Activated naive CD4-positive, alpha-beta T cell treated with Interleukin-2 at 50 U/mL for 16 hours (primary cell): Measurements from ENCODE around the gene MRGPRX1.
"Not testable (repeated sequence)": the region's sequence is repeated elsewhere in the genome, so short reads cannot be mapped to it uniquely, and the experiment has no call there.

Experiments
- DNase-seq: peaks from one replicate; pipeline ENCODE4 v3.0.0-alpha.2; 2020

MRGPRX1 gene

DNA sequence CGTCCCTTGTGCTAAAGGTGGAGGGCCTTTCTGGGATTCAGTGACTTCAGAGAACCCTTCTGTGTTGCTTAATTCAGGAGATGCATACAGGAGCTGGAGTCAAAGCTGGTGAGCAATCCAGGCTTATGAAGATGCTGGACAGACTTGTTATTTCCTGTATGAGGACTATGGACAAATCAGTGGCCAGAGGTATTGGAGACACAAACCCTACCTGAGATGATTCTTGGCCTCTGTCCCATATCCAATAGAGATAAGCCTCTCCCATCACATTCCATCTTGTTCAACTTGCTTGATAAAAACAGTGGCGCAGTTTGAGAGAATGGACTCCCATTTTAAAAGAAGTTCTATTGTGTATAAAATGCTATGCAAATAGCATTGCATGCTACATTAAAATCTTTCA is at the start of gene MRGPRX1:
Gene MRGPRX1 (minus strand): TSS at position 101 of the 400 bp plus-strand sequence. CDS start 4,630 bp downstream, outside the sequence.
- DNase-seq, result no peak

DNA sequence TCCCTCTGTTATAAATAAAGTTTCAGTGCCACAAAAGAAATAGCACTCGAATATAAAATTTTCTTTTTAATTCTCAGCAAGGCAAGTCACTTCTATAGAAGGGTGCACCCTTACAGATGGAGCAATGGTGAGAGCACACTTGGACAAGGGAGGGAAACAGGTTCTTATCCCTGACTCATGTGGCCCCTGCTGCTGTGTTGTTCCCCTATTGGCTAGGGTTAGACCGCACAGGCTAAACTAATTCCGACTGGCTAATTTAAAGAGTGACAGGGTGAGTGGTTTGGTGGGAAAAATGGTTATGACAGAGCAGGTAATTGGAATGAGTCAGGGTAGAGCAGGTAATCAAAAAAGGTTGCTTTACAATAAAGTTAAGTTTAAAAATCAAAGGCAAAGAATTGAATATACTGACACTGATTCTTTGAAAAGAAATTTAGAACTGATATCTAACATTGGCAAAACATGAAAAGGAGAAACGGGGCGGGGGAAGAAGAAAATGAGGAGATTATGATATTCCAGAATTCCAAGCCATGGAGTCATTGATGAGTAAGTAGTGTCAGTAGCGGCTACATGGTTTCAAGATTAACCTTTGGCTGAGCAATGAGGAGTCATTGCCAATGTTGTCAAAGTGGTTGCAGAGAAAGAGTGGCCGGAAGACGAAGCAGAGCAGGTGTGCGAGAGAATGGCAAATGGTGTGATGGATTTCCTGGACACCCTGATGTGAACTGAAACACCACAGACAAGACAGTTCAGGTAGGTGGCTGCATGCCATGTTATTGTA is 48.4 kb upstream of the MRGPRX1 start:
- DNase-seq, result no peak

DNA sequence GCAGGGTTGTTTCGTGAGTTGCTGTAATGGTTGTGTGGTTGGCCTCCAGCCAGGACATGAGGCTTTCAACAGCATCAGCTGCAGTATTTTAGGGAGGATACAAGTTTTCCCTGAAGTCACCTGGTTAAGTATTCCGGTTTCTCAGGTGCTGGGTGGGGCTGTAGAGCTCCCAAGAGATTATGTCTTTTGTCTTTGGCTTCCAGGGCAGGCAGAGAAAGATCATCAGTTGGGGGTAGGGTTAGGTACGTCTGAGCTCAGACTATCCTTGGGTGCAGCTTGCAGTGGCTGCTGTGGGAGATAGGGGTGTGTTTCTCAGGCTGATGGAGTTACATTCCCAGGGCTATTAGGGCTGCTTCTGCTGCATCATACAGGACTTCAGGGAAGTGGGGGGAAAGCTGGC is 47.5 kb upstream of the MRGPRX1 start:
- DNase-seq, result no peak

DNA sequence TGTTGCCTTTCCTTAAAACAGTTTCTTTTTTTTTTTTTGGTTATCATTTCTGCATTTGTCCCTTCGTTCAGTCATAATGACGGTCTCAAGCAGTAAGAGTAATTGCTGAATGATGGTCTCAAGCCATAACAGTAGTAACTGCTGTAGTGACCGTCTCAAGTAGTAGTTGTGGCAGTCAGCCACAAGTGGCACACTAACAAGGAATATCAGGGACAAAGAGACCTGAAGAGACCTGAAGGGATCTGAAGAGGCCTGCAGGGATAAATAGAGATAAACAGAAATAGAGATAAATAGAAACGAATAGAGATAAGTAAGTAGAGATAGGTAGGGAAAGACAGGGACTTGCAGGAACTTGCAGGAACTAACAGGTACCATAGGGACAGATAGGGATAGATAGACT is 42.7 kb upstream of the MRGPRX1 start:
- no peak for DNase-seq

DNA sequence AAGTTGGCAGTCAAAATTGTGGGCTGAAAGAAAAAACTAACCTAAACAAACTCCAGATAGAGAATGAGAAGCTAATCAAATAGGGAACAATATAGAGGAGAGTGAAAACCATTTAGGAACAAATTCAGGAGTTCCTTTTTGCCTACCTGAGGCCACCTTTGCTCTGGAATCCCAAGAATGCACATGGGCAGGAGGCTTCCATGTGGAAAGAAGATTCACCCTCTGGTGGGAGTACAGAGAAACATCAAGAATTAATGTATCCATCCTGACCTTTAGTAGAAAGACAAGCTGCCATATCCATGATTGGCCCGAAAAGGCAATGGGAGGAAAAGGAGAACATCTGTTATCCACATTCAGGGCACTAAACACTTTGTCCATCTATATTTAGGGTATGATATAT is 35.0 kb upstream of the MRGPRX1 start:
- DNase-seq, result no peak

DNA sequence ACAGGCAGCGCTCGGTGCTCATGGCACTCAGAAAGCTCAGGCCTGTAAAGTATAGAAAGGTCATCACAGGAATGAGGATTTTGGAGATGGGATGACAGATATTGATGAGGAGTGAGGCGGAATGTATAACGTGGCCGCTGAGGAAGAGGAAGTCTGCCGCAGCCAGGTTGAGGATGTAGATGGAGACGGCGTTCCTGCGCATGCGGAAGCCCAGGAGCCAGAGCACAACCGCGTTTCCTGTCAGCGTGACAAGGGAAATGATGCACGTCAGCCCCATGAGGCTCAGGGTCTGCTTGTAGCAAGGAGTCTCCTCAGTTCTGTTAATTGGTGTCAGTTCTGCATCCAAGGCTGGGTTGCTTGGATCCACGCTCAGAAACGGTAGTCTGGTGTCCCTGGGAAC is 33.1 kb upstream of the MRGPRX1 start:
- DNase-seq, result no peak

DNA sequence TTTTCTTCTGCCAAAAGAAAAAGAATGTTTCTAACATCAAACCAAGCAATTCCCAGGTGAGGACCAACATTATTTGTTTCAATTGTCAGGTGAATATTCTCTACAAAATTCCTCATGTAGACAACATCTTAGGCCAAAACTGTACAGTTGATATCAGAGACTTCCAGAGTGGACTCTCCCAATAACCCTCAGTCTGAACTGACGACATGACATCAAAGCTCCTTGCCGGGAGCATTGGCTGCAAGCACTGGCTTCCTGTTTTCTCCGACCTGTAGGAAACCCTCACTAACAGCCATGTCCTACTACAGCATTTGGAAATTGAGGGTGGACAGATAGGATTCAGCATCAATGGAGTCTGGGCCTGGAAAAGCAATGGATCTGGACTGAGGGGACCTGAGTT is 30.5 kb upstream of the MRGPRX1 start:
- DNase-seq, result no peak

DNA sequence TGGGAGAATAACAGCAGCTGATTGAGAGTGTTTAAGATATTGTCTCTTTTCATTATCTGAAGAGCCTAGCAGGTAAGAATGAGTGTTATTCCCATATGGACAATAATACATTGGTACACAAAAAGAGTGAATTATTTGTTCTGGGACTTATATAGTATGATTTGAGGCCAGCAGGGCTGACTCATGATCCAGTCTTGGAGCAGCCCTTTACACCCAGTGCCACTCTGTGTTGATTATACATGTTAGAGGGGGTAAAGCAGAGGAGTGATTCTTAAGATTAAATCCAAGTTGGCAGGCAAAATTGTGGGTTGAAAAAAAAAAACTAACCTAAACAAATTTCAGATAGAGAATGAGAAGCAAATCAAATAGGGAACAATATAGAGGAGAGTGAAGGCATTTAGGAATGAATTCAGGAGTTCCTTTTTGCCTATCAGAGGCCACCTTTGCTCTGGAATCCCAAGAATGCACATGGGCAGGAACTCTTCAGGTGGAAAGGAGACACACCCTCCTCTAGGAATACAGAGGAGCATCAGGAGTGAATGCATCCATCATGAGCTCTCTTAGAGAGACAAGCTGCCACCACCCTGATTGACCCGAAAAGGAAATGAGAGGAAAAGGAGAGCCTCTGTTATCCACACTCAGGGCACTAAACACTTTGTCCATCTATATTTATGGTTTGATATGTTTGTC is 19.2 kb upstream of the MRGPRX1 start:
- no peak for DNase-seq

DNA sequence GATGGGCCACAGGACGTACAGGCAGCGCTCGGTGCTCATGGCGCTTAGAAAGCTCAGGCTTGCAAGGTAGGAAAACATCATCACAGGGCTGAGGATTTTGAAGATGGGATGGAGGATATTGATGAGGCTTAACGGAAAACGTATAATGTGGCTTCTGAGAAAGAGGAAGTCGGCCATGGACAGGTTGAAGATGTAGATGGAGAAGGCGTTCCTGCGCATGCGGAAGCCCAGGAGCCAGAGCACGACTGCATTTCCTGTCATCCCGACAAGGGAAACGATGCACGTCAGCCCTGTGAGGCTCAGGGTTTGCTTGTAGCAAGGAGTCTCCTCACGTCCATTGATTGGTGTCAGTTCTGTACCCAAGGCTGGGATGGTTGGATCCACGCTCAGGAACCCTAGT is 17.4 kb upstream of the MRGPRX1 start:
- DNase-seq, result no peak

DNA sequence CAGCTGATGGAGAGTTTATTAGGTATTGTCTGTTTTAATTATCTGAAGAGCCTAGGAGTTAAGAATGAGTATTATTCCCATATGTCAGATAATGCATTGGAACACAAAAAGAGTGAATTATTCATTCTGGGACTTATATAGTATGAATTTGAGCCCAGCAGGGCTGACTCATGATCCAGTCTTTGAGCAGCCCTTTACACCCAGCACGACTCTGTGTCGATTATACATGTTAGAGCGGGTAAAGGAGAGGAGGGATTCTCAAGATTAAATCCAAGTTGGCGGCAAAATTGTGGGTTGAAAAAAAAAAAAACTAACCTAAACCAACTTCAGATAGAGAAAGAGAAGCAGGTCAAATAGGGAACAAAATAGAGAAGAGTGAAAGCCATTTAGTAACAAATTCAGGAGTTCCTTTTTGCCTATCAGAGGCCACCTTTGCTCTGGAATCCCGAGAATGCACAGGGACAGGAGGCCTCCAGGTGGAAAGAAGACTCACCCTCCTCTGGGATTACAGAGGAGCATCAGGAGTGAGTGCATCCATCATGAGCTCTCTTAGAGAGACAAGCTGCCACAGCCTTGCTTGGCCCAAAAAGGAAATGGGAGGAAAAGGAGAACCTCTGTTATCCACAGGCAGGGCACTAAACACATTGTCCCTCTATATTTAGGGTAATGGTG is 3.1 kb downstream of the MRGPRX1 start:
- DNase-seq, result no peak

DNA sequence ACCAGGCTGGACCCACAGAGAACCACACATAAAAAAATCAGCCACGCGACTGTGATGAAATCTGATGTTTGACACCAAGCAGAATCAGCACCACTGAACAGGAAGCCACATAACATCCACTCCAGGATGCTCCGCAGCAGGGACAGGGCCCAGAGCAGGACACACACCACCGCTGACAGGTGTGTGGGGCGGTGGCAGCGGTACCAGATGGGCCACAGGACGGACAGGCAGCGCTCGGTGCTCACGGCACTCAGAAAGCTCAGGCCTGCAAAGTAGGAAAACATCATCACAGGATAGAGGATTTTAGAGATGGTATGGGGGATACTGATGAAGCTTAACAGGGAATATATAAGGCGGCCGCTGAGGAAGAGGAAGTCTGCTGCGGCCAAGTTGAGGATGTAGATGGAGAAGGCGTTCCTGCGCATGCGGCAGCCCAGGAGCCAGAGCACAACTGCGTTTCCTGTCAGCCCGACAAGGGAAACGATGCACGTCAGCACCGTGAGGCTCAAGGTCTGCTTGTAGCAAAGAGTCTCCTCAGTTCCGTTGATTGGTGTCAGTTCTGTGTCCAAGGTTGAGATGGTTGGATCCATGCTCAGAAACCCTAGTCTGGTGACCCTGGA is 4.9 kb downstream of the MRGPRX1 start:
- no peak for DNase-seq

DNA sequence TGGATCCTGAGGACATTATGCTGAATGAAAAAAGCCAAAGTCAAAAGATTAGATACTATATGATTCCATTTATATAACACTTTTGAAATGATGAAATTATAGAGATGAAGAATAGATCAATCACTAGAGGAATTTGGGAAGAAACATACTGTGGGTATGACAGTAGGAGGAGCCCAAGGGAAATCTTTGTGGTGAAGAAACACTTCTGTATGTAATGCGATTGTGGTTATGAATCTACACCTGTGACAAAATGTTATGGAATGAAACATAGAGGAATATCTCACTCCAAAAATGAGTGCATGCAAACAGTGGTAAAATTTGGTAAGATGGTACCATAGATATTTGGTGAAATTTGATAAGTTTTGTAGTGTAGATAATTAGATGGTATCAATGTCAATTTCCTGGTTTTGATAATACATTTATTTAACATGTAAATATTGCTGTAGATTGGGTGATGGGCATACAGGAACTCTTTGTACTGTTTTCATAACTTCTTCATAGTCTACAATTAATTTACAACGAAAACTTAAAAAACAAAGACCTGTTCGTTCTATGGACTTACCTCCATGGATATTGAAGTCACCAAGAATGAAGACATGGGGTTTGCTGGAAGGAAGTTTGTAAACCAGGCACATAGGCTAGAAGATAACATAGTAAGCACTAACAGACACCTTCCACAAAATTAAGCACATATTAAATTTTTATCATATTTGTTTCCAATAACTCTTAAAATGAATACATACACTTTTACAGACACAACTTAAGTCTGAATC is 11.5 kb downstream of the MRGPRX1 start:
- DNase-seq, result no peak

DNA sequence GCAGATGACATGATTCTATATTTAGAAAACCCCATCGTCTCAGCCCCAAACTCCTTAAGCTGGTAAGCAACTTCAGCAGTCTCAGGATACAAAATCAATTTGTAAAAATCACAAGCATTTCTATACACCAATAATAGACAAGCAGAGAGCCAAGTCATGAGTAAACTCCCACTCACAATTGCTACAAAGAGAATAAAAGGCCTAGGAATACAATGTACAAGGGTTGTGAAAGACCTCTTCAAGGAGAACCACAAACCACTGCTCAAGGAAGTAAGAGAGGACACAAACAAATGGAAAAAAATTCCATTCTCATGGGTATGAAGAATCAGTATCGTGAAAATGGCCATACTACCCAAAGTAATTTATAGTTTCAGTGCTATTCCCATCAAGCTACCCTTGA is 13.8 kb downstream of the MRGPRX1 start:
- not testable (repeated sequence) for DNase-seq

DNA sequence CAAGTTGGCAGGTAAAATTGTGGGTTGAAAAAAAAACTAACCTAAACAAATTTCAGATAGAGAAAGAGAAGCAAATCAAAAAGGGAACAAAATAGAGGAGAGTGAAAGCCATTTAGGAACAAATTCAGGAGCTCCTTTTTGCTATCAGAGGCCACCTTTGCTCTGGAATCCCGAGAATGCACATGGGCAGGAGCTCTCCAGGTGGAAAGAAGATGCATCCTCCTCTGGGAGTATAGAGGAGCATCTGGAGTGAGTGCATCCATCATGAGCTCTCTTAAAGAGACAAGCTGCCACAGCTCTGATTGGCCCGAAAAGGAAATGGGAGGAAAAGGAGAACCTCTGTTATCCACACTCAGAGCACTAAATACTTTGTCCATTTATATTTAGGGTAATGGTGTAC is 26.3 kb downstream of the MRGPRX1 start:
- no peak for DNase-seq

DNA sequence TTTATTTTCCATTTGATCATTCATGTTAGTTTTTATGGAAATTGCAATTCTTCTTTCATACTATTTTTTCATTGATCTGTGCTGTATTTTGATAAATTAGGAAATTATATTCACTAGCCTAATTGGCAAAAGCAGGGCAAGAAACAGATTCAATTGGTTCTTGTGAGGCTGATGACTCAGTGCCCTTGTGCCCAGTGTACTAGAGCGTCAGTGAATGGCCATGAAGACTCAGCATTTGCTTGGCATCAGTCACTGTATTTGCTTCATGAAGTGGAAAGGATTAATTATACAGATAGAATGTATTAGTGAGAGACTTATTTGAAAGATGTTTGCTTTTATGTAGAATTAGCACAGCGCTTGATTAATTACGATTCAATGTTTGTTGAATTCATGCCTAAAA is 31.8 kb downstream of the MRGPRX1 start:
- no peak for DNase-seq

DNA sequence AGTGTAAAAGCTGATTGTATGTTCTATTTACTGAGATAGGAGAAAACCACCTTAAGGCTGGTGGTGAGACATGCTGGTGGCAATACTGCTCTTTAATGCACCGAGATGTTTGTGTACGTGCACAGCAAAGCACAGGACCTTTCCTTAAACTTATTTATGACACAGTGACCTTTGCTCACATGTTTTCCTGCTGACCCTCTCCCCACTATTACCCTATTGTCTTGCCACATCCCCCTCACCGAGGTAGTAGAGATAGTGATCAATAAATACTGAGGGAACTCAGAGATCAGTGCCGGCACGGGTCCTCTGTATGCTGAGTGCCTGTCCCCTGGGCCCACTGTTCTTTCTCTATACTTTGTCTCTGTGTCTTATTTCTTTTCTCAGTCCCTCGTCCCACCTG is 38.6 kb downstream of the MRGPRX1 start:
- DNase-seq, result not testable (repeated sequence)

DNA sequence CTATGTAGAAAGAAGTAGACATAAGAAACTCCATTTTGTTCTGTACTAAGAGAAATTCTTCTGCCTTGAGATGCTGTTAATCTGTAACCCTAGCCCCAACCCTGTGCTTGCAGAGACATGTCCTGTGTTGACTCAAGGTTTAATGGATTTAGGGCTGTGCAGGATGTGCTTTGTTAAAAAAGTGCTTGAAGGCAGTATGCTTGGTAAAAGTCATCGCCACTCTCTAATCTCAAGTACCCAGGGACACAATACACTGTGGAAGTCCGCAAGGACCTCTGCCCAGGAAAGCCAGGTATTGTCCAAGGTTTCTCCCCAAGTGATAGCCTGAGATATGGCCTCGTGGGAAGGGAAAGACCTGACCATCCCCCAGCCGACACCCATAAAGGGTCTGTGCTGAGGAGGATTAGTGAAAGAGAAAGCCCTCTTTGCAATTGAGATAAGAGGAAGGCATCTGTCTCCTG is 39.0 kb downstream of the MRGPRX1 start:
- not testable (repeated sequence) for DNase-seq

DNA sequence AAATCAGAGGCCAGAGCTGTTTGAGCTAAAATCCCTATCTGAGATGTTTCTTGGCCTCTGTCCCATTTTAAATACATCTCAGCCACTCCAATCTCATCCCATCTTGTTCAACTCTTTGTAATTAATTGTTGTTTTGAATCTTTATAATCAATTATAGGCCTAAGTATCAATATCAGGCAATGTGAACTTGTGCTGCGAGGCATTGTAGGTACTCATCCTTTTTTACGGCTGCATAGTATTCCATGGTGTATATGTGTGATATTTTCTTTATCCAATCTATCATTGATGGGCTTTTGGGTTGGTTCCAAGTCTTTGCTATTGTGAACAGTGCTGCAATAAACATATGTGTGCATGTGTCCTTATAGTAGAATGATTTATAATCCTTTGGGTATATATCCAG is 47.5 kb downstream of the MRGPRX1 start:
- not testable (repeated sequence) for DNase-seq

DNA sequence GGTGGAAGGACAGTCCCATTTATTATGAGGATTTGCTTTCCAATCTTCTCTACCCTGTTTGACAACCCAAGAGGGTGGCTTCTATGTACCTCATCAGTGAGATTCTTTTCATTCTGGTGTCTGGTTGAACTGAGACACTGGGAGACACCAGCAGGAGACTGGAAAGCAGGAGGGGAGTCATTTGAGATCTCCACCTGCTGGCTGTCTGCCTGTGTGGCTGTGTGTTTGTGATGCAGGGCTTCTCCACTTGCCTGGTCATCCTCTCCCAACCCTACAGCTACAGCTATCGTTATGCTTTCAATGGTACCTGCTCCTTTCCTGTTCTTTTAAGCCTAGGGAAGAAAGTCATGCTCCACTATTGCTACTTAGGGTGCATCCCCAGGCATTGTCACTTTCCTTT is 48.6 kb downstream of the MRGPRX1 start:
- DNase-seq, result no peak
